Retina (tissue), 1 donor: Measurements from ENCODE around the gene COPS7A.
A peak's percentile ranks its signal among the peaks of the same experiment; 100 is the strongest.

ENCODE experiments used
- DNase-seq: peaks from one replicate; pipeline ENCODE4 v3.0.0-alpha.2; 2016

COPS7A gene

GRCh38 chr12:6723607-6724408, at the start of gene COPS7A:
COPS7A (plus strand) TSS chr12:6724046; CDS start chr12:6724657, 611 bp downstream.
- peak; percentile 99 for DNase-seq

- DNase-seq = no peak
These were observed 46.9 kb upstream of the COPS7A start for GRCh38 chr12:6676962-6677361.

DNA sequence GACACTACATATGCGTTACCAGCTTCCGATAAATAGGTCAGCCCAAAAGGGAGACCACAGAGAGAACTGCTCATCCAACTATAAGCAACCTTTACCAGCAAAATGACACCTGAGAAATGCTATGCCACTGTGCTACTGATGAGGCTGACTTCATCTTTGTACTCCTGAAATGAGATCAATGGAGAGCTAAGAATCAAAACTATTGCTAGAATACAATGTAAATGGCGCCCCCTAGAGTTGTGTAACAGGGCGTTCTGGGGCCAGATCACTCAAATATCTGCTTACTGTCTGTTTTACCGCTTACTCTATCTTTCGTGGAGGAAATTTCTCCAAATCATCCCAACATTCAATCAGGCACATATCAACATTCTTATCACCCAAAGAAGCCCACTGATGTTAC, 39.2 kb upstream of the COPS7A start:
- peak; percentile 25 for DNase-seq

DNA sequence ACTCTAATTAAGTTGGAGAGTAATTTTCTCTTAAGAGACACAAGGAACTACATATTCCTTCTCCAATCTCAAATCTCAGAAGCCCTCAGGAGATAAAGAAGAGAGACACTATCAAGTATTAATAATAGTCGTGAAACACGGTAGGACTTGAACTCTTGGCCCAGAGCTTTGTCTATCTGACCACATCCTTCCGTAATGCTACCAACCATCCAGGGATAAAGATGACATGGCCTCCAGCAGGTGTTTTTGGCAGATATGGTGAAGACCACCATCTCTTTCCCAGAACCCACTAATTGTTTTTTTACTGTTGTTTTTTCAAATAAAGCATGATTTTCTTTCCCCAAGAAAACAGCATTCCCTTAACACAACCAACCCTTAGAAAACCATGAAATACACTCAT, 38.0 kb upstream of the COPS7A start:
- DNase-seq = no peak

GRCh38 chr12:6688543-6688998, 35.3 kb upstream of the COPS7A start:
- no peak for DNase-seq

GRCh38 chr12:6688999-6689882, 34.6 kb upstream of the COPS7A start, which contains the start of gene ZNF384:
ZNF384 (minus strand) TSS chr12:6689375; CDS start chr12:6679520, 9,855 bp downstream.
- DNase-seq = peak; percentile 96

GRCh38 chr12:6691473-6691872, 32.4 kb upstream of the COPS7A start:
- DNase-seq = no peak

DNA sequence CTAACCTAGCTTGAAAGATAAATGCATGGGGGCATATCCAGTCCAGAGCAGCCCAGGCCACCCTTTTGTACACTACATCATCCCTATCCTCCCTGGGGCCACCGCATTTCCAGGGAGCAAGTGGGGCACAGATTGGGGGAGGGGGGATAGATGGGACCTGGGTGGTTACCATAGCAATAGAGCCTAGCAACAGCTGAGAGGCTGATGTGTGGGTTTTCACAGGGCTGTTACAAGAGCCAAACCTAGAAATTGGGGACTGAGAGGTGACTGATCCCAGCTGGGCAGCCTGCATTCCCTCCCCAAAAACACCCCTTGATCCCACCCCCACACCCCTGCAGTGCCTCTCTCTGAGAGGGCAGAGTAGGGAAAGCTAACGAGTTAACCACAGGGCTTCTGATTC, 31.0 kb upstream of the COPS7A start:
- no peak for DNase-seq

DNA sequence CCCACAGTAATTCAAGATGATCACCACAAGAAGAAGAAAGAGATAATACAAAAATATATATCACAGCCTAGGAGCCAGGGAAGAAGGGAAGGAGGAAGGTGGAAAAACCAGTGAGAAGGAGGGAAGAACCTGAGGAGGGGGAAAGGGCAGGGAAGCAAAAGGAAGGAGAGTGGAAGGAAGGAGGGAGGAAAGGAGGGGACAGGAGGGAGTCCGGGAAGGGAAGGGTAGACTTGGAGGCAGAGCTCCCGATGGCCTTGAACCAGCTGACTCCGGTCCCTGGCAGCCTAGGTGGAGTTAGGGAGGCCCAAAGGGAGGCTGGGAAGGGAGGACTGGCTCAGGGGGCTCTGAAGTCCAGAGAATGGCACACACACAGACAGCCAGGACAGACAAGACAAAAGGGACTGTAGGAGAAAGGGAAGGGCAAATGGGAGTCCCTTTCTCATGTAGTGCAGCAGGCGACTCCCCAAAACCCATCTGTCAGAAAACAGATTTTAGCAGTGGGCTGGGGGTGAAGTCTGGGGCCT, 30.0 kb upstream of the COPS7A start:
- DNase-seq = no peak

DNA sequence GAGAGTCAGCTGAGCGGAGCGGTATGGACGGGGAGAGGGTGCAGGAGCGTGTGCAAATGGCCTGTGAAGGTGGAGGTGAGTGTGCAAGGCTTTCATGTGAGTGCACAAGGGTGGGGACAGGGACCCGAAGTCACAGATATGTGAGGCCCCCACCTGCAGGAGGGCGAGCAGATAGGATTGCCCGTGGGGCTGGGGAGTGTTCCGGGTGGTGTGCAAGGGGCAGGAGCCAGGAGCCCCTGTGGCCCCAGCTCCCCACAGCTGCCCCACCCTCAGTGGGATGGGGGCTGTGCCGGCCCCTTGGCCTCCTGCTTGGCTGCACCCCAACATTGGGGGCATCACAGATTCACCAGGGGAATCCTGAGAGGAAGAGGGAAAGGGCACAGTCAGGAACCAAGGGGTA, 29.1 kb upstream of the COPS7A start:
- DNase-seq = no peak

GRCh38 chr12:6695313-6696045, 28.4 kb upstream of the COPS7A start:
- DNase-seq = no peak

GRCh38 chr12:6696690-6697583, 26.9 kb upstream of the COPS7A start:
- no peak for DNase-seq

DNA sequence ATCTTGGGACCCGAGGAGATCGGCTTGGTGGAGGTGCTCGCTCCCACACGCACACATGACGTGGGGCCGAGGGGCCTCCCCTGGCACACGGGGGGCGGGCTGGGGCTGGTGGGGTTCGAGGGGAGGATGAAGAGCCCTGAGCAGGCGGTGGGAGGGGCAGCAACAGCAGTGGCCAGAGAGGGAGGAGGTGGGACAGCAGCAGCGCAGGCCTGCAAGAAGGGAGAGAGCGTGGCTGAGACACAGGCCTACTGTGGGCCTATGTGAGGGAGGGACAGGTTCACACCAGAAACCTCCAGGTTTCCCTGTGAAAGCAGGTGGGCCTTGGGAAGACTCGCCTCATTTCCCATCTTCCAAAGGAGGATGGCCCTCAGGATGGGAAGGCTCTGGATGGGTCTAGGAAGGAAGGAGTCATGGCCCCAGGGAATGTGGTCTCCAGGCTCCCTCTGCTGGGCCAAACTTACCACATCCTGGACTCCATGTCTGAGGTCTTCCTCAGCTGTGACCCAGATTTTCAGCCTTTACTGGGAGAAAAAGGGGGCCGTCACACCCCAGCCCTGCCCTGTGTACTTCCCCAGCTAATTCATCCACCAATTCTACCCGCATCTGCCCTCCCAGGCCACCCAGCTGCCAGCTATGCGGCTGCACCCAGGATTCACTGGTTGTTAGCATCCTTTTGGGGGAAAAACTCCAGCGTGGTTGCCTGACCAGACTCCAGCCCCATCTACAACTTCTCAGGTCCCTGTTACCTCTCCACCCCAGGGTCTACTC, 26.1 kb upstream of the COPS7A start:
- DNase-seq = peak; percentile 56

GRCh38 chr12:6698352-6699046, 25.3 kb upstream of the COPS7A start:
- DNase-seq = no peak

DNA sequence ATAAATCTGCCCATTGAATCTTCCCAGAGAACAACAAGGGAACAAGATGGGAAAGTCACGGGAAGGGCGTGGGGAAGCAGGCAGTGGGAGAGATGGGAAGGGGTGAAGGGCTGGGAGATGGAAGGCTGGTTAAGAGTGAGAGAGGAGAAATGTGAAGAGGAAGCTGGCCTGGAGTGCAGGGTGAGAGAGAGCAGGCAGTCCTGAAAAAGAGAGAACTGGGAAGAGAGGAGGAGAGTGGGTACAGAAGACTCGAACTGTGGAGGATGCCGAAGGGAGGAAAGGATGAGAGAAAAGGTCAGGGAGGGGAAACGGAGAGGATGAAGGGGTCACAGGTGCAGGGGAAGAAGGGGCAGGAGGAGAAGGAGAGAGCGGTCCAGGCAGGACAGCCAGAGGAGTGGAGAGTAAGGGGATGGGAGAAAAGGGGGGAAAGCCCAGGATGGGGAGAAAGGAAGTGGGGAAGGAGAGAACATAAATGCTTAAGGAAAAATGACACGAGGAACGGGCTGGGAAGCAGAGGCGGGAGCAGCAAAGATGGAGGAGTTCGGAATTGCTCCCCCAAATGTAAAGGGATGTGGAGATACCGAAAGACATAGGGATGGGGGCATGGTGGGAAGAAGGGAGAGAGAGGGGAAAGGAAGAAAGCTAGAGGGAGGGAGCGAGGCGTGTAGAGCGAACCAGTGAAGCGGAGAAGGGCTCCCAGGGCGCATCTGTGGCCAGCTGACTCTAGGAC, 24.4 kb upstream of the COPS7A start:
- DNase-seq = no peak

GRCh38 chr12:6699989-6700645, 23.7 kb upstream of the COPS7A start:
- DNase-seq = peak; percentile 72

DNA sequence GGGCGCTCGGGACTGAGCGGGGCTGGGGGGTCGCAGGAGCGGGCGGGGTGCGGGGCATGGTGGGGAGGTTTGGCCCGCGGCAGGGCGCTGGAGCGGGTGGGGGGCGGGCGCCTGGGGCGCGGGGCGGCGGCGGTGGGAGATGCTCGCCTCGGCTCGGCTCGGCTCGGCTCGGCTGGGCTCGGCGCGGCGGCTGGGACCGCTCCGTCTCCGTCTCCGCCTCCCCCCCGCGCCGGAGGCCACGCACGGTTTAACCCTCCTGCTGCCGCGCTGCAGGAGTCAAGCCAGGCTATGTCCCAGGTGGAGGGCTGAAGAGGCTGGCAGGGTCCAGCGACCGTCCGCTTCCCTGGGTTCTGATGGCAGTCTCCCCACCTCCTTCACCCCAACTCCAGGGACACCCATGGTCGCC, 23.2 kb upstream of the COPS7A start, which contains the start of gene PIANP:
PIANP (minus strand) TSS at position 170 of the 406 bp plus-strand sequence. CDS start 2,754 bp downstream, outside the sequence.
- peak; percentile 68 for DNase-seq

- DNase-seq = no peak
These were observed 22.6 kb upstream of the COPS7A start for GRCh38 chr12:6701078-6701768.
